ENCODE measurements around the gene CENPC.
A peak's percentile ranks its signal among the peaks of the same experiment; 100 is the strongest.
"Not testable (repeated sequence)": the region's sequence is repeated elsewhere in the genome, so short reads cannot be mapped to it uniquely, and the experiment has no call there.

CENPC gene

GRCh38 chr4:67533112-67533511, 12.2 kb downstream of the CENPC start:
- H3K4me1 Mint-ChIP-seq: peaks cover 10% of the 10 kb centered on the region
- H3K27me3 Mint-ChIP-seq: no peaks in the 10 kb centered on the region

GRCh38 chr4:67532397-67532796, 12.9 kb downstream of the CENPC start:
- Mint-ChIP-seq H3K36me3 (peaks cover 52% of the 10 kb centered on the region), H3K4me1 (peaks cover 10% of the 10 kb centered on the region)
- not testable (repeated sequence) for DNase-seq (ENCODE audit: low spot score in 2 of 2); H3K27ac Mint-ChIP-seq; H3K4me3 Mint-ChIP-seq; H3K27me3 Mint-ChIP-seq; ATAC-seq (ENCODE audit: low read depth); H3K9me3 Mint-ChIP-seq

More at GRCh38 chr4:67533112-67533511, 12.2 kb downstream of the CENPC start:
- Mint-ChIP-seq H3K9me3 (no peaks in the 10 kb centered on the region), H3K27ac (no peak overlapping the region), H3K36me3 (peaks cover 55% of the 10 kb centered on the region), H3K4me3 (no peak overlapping the region)
- ATAC-seq (ENCODE audit: low read depth) (no peak), DNase-seq (ENCODE audit: low spot score in 2 of 2) (no peak)

GRCh38 chr4:67531379-67531962, 13.8 kb downstream of the CENPC start:
- no peaks in the 10 kb centered on the region for H3K27me3 Mint-ChIP-seq
- peaks cover 17% of the 10 kb centered on the region for H3K4me1 Mint-ChIP-seq
- H3K27ac Mint-ChIP-seq: no peak overlapping the region
- no peaks in the 10 kb centered on the region for H3K9me3 Mint-ChIP-seq
- peaks cover 55% of the 10 kb centered on the region for H3K36me3 Mint-ChIP-seq
- no peak for ATAC-seq (ENCODE audit: low read depth)
- H3K4me3 Mint-ChIP-seq: no peak overlapping the region
- no peak for DNase-seq (ENCODE audit: low spot score in 2 of 2)

GRCh38 chr4:67524140-67524539, 21.2 kb downstream of the CENPC start:
- peaks cover 36% of the 10 kb centered on the region for H3K36me3 Mint-ChIP-seq

GRCh38 chr4:67522851-67523671, 22.2 kb downstream of the CENPC start:
- peaks cover 29% of the 10 kb centered on the region for H3K36me3 Mint-ChIP-seq
- no peak overlapping the region for H3K4me3 Mint-ChIP-seq
- H3K9me3 Mint-ChIP-seq: no peaks in the 10 kb centered on the region
- DNase-seq (ENCODE audit: low spot score in 2 of 2) (no peak), ATAC-seq (ENCODE audit: low read depth) (no peak)
- H3K4me1 Mint-ChIP-seq: peaks cover 38% of the 10 kb centered on the region
- H3K27ac Mint-ChIP-seq: peak overlapping the region; percentile 70
- H3K27me3 Mint-ChIP-seq: no peaks in the 10 kb centered on the region

More at GRCh38 chr4:67524140-67524539, 21.2 kb downstream of the CENPC start:
- ATAC-seq (ENCODE audit: low read depth); H3K9me3 Mint-ChIP-seq; H3K27me3 Mint-ChIP-seq; DNase-seq (ENCODE audit: low spot score in 2 of 2): not testable (repeated sequence)
- H3K27ac Mint-ChIP-seq: peak overlapping the region; percentile 53
- peak overlapping the region; percentile 1 for H3K4me3 Mint-ChIP-seq
- H3K4me1 Mint-ChIP-seq: peaks cover 38% of the 10 kb centered on the region

DNA sequence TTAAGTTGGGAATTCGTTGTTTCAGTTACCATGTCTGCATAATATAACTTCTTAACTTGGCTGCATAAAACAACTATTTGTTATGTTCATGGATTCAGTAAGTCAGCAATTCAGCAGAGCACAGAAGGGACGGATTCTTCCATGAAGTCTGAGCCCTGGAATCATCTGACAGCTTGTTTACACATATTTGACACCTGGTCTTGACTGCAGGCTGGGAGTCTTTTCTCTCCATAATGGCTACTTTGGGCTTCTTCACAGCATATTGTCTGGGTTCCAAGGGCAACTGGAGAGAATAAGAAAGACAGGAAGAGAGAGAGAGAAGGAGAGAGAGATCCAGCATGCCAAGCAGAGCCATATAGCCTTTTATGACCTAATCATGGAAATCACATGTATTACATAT, 23.1 kb downstream of the CENPC start:
- no peaks in the 10 kb centered on the region for H3K9me3 Mint-ChIP-seq
- DNase-seq (ENCODE audit: low spot score in 2 of 2): no peak
- H3K4me1 Mint-ChIP-seq: peaks cover 38% of the 10 kb centered on the region
- no peak overlapping the region for H3K4me3 Mint-ChIP-seq
- peaks cover 29% of the 10 kb centered on the region for H3K36me3 Mint-ChIP-seq
- peak overlapping the region; percentile 15 for H3K27ac Mint-ChIP-seq
- H3K27me3 Mint-ChIP-seq: no peaks in the 10 kb centered on the region
- no peak for ATAC-seq (ENCODE audit: low read depth)

GRCh38 chr4:67521506-67521905, 23.8 kb downstream of the CENPC start:
- no peaks in the 10 kb centered on the region for H3K27me3 Mint-ChIP-seq
- no peak overlapping the region for H3K27ac Mint-ChIP-seq
- no peak for DNase-seq (ENCODE audit: low spot score in 2 of 2)
- H3K9me3 Mint-ChIP-seq: no peaks in the 10 kb centered on the region
- no peak for ATAC-seq (ENCODE audit: low read depth)
- H3K4me3 Mint-ChIP-seq: no peak overlapping the region
- peaks cover 28% of the 10 kb centered on the region for H3K36me3 Mint-ChIP-seq
- peaks cover 31% of the 10 kb centered on the region for H3K4me1 Mint-ChIP-seq

- no peak for ATAC-seq (ENCODE audit: low read depth)
- peaks cover 21% of the 10 kb centered on the region for H3K4me1 Mint-ChIP-seq
- peaks cover 21% of the 10 kb centered on the region for H3K36me3 Mint-ChIP-seq
Observed at GRCh38 chr4:67520141-67520540, 25.2 kb downstream of the CENPC start.

GRCh38 chr4:67512501-67512900, 32.8 kb downstream of the CENPC start:
- no peak for ATAC-seq (ENCODE audit: low read depth)
- peaks cover 36% of the 10 kb centered on the region for H3K36me3 Mint-ChIP-seq
- no peak for DNase-seq (ENCODE audit: low spot score in 2 of 2)
- H3K9me3 Mint-ChIP-seq: no peaks in the 10 kb centered on the region
- H3K27ac Mint-ChIP-seq: peak overlapping the region; percentile 71
- H3K4me1 Mint-ChIP-seq: peaks cover 7% of the 10 kb centered on the region
- no peaks in the 10 kb centered on the region for H3K27me3 Mint-ChIP-seq
- no peak overlapping the region for H3K4me3 Mint-ChIP-seq

More at GRCh38 chr4:67520141-67520540, 25.2 kb downstream of the CENPC start:
- no peak overlapping the region for H3K27ac Mint-ChIP-seq
- DNase-seq (ENCODE audit: low spot score in 2 of 2): no peak
- no peaks in the 10 kb centered on the region for H3K27me3 Mint-ChIP-seq
- H3K4me3 Mint-ChIP-seq: no peak overlapping the region
- no peaks in the 10 kb centered on the region for H3K9me3 Mint-ChIP-seq

DNA sequence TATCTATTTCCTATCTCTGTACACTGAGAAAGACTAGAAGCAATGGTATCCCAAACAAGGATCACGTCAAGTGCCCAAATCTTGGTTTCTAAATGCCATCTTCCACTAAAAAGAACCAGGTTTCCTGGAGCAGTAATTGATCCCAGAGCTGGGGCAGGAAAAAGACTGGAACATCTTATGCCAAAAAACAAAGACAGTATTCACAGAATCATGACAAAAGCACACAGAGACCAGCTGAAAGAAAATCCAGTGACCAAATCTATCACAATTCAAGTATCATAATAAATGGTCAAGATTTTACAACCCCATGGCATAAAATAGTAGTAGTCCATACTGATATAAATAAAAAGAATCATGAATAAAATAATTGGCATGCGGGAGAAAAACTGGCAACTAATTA, 44.9 kb downstream of the CENPC start:
- Mint-ChIP-seq H3K4me3 (no peak overlapping the region), H3K9me3 (no peaks in the 10 kb centered on the region), H3K36me3 (peaks cover 40% of the 10 kb centered on the region), H3K4me1 (peaks cover 6% of the 10 kb centered on the region), H3K27me3 (no peaks in the 10 kb centered on the region), H3K27ac (no peak overlapping the region)
- ATAC-seq (ENCODE audit: low read depth) (no peak), DNase-seq (ENCODE audit: low spot score in 2 of 2) (no peak)

DNA sequence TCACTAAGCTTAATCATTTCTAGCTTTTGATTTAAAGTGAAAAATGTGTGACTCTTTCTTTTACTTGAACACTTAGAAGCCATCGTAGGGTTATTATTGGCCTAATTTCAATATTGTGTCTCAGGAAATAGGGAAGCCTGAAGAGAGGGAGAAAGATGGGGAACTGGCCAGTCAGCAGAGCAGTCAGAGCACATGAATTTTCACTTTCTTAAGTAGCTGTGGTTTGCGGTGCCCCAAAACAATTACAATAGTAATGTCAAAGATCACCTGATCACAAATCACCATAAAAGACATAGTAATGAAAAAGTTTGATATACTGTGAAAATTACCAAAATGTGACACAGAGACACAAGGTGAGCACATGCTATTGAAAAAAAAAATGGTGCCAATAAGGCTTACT, 45.5 kb downstream of the CENPC start:
- Mint-ChIP-seq H3K4me3 (no peak overlapping the region), H3K4me1 (peaks cover 6% of the 10 kb centered on the region), H3K9me3 (no peaks in the 10 kb centered on the region), H3K27ac (peak overlapping the region; percentile 76), H3K36me3 (peaks cover 40% of the 10 kb centered on the region), H3K27me3 (no peaks in the 10 kb centered on the region)
- DNase-seq (ENCODE audit: low spot score in 2 of 2) (no peak), ATAC-seq (ENCODE audit: low read depth) (no peak)

- H3K27ac Mint-ChIP-seq: no peak overlapping the region
- peaks cover 10% of the 10 kb centered on the region for H3K9me3 Mint-ChIP-seq
- H3K4me3 Mint-ChIP-seq: no peak overlapping the region
- H3K36me3 Mint-ChIP-seq: peaks cover 52% of the 10 kb centered on the region
- peaks cover 10% of the 10 kb centered on the region for H3K4me1 Mint-ChIP-seq
- no peak for ATAC-seq (ENCODE audit: low read depth)
- no peak for DNase-seq (ENCODE audit: low spot score in 2 of 2)
- H3K27me3 Mint-ChIP-seq: no peaks in the 10 kb centered on the region
Observed at GRCh38 chr4:67483868-67484602, 61.3 kb downstream of the CENPC start.

DNA sequence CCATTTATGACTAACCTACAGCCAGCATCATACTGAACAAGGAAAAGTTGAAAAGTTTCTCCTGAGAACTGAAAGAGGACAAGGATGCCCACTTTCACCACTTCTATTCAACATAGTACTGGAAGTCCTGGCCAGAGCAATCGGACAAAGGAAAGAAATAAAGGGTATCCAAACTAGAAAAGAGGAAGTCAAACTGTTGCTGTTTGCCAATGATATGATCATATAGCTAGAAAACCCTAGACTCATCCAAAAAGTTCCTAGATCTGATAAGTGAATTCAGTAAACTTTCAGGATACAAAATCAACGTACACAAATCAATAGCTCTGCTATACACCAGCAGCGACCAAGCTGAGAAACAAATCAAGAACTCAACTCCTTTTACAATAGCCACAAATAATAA, 64.5 kb downstream of the CENPC start:
- ATAC-seq (ENCODE audit: low read depth) (no peak), DNase-seq (ENCODE audit: low spot score in 2 of 2) (no peak)
- Mint-ChIP-seq H3K4me1 (peaks cover 13% of the 10 kb centered on the region), H3K36me3 (peaks cover 75% of the 10 kb centered on the region), H3K27ac (no peak overlapping the region), H3K27me3 (no peaks in the 10 kb centered on the region), H3K9me3 (peaks cover 15% of the 10 kb centered on the region), H3K4me3 (no peak overlapping the region)

GRCh38 chr4:67475155-67475554, 70.1 kb downstream of the CENPC start:
- no peak overlapping the region for H3K27ac Mint-ChIP-seq
- H3K27me3 Mint-ChIP-seq: no peaks in the 10 kb centered on the region
- H3K4me3 Mint-ChIP-seq: no peak overlapping the region
- ATAC-seq (ENCODE audit: low read depth): no peak
- peaks cover 64% of the 10 kb centered on the region for H3K36me3 Mint-ChIP-seq
- H3K9me3 Mint-ChIP-seq: peaks cover 12% of the 10 kb centered on the region
- peaks cover 3% of the 10 kb centered on the region for H3K4me1 Mint-ChIP-seq
- no peak for DNase-seq (ENCODE audit: low spot score in 2 of 2)
